H1 (cell line): ENCODE results near the gene CEP57L1. TPM values are rescaled to one million over a fixed set of nuclear protein-coding genes. Genes with fewer than 3 reads are reported as not detected.

Experiments used
- CTCF ChIA-PET: fragments of 300-600 bp; sonication (Branson Sonifier 250); formaldehyde crosslinking; loops from one replicate; lab custom pipeline; 2021; ENCODE audit not compliant: partially characterized antibody; lab: Charles Lee
- POLR2A ChIA-PET: fragments of 300-600 bp; sonication (Branson Sonifier 250); formaldehyde crosslinking; loops from one replicate; lab custom pipeline; 2021; ENCODE audit warnings: inconsistent platforms; ENCODE audit not compliant: partially characterized antibody; lab: Charles Lee
- DNase-seq, 2 experiments: peaks; one replicate each; pipeline versions ENCODE4 v3.0.0 to v3.0.0-alpha.2; 2010 to 2022; ENCODE audit warnings: low spot score in 2 of 2, low read depth in 1 of 2, mixed read lengths in 1 of 2
- FAIRE-seq: peaks from 2 replicates; lab custom pipeline; 2011; peaks lifted over from hg19 to GRCh38; lab: Jason Lieb, UNC
- H2AFZ ChIP-seq: 2 replicates; pipeline ENCODE4 v1.8.1; 2012; ENCODE audit warnings: low read length, inconsistent platforms
- H2AK5ac ChIP-seq: 2 replicates; pipeline ENCODE4 v1.6.1; 2013; ENCODE audit warnings: low read depth, low read length
- H2BK120ac ChIP-seq: replicated peaks from 2 replicates; pipeline ENCODE3; 2013; ENCODE audit warnings: low read depth, low read length, inconsistent platforms
- H2BK12ac ChIP-seq: 2 replicates; pipeline ENCODE4 v1.6.1; 2013; ENCODE audit warnings: low read depth, low read length
- H2BK15ac ChIP-seq: 2 replicates; pipeline ENCODE4 v1.6.1; 2013; ENCODE audit warnings: low read length
- H2BK20ac ChIP-seq: 2 replicates; pipeline ENCODE4 v1.6.1; 2013; ENCODE audit warnings: low read length
- H2BK5ac ChIP-seq: 2 replicates; pipeline ENCODE4 v1.6.1; 2013; ENCODE audit warnings: low read depth, low read length
- H3K14ac ChIP-seq: 2 replicates; pipeline ENCODE4 v1.6.1; 2013; ENCODE audit warnings: inconsistent platforms; ENCODE audit not compliant: insufficient read length
- H3K18ac ChIP-seq: 2 replicates; pipeline ENCODE4 v1.6.1; 2013; ENCODE audit warnings: low read length; ENCODE audit errors: extremely low read depth
- H3K23ac ChIP-seq: 2 replicates; pipeline ENCODE4 v1.6.1; 2013; ENCODE audit warnings: inconsistent platforms; ENCODE audit not compliant: insufficient read length
- H3K23me2 ChIP-seq: 2 replicates; pipeline ENCODE4 v1.6.1; 2013; ENCODE audit warnings: low read depth, low read length
- H3K27ac ChIP-seq: 2 replicates; pipeline ENCODE4 v1.6.1; 2011; ENCODE audit warnings: low read depth, low read length, inconsistent platforms
- H3K27me3 ChIP-seq, 4 experiments: replicated peaks in 1 of 4; 1 replicate in 1 of 4; 2 replicates in 3 of 4; pipeline versions ENCODE4 v1.6.1 to v1.8.1; 2011 to 2013; ENCODE audit warnings: low read length in 3 of 4, mild to moderate bottlenecking in 3 of 4, inconsistent platforms in 2 of 4, mixed read lengths in 2 of 4, moderate library complexity in 1 of 4; ENCODE audit not compliant: control insufficient read depth in 3 of 4, insufficient read depth in 3 of 4; ENCODE audit errors: extremely low read depth in 1 of 4
- H3K36me3 ChIP-seq, 4 experiments: 2 replicates each; pipeline versions ENCODE4 v1.6.1 to v1.8.1; 2011 to 2013; ENCODE audit warnings: mild to moderate bottlenecking in 4 of 4, low read length in 3 of 4, moderate library complexity in 2 of 4, control low read depth in 1 of 4, inconsistent platforms in 1 of 4; ENCODE audit not compliant: insufficient read depth in 4 of 4, control insufficient read depth in 2 of 4
- H3K4ac ChIP-seq: replicated peaks from 2 replicates; pipeline ENCODE3; 2013; ENCODE audit warnings: low read length, low read depth, mixed read lengths, inconsistent platforms; ENCODE audit not compliant: insufficient read length
- H3K4me1 ChIP-seq, 4 experiments: replicated peaks in 1 of 4; 1 replicate in 1 of 4; 2 replicates in 3 of 4; pipeline versions ENCODE4 v1.6.1 to v1.8.1; 2011 to 2013; ENCODE audit warnings: low read length in 3 of 4, inconsistent platforms in 2 of 4, mixed read lengths in 1 of 4; ENCODE audit not compliant: insufficient read depth in 4 of 4, control insufficient read depth in 3 of 4
- H3K4me2 ChIP-seq, 2 experiments: 2 replicates each; pipeline versions ENCODE4 v1.6.1 to v1.8.1; 2011 to 2013; ENCODE audit warnings: low read depth in 2 of 2, low read length in 2 of 2, control low read depth in 1 of 2, inconsistent platforms in 1 of 2, mild to moderate bottlenecking in 1 of 2; ENCODE audit not compliant: insufficient read depth in 1 of 2
- H3K4me3 ChIP-seq, 4 experiments: fragments of 200-600, 300-600 bp in 1 of 4; sonication (generic), shearing (Covaris generic), sonication (Bioruptor Twin) in 1 of 4; 2 replicates each; pipeline versions ENCODE4 v1.5.1 to v1.8.1; 2011 to 2016; ENCODE audit warnings: low read length in 4 of 4, low read depth in 3 of 4, control low read depth in 2 of 4, inconsistent platforms in 2 of 4, mild to moderate bottlenecking in 2 of 4, mixed read lengths in 1 of 4, moderate library complexity in 1 of 4; ENCODE audit not compliant: insufficient read depth in 2 of 4; ENCODE audit errors: extremely low read depth in 1 of 4
- H3K56ac ChIP-seq: replicated peaks from 2 replicates; pipeline ENCODE3; 2013; ENCODE audit warnings: low read depth, mild to moderate bottlenecking, mixed read lengths, low read length, inconsistent platforms; ENCODE audit not compliant: insufficient read length
- H3K79me1 ChIP-seq: 2 replicates; pipeline ENCODE4 v1.6.1; 2013; ENCODE audit warnings: low read depth, low read length, control low read depth
- H3K79me2 ChIP-seq, 2 experiments: 2 replicates each; pipeline versions ENCODE4 v1.6.1 to v1.8.1; 2012 to 2013; ENCODE audit warnings: low read length in 2 of 2, mild to moderate bottlenecking in 2 of 2, inconsistent platforms in 1 of 2; ENCODE audit not compliant: insufficient read depth in 2 of 2, control insufficient read depth in 1 of 2
- H3K9ac ChIP-seq, 4 experiments: replicated peaks in 1 of 4; 1 replicate in 1 of 4; 2 replicates in 3 of 4; pipeline versions ENCODE4 v1.6.1 to v1.8.1; 2011 to 2013; ENCODE audit warnings: low read depth in 3 of 4, low read length in 3 of 4, control low read depth in 2 of 4, mild to moderate bottlenecking in 2 of 4, moderate library complexity in 2 of 4, inconsistent platforms in 1 of 4; ENCODE audit errors: extremely low read depth in 1 of 4
- H3K9me3 ChIP-seq, 2 experiments: 2 replicates each; pipeline versions ENCODE4 v1.6.1 to v1.8.1; 2012 to 2013; ENCODE audit warnings: mild to moderate bottlenecking in 2 of 2, moderate library complexity in 2 of 2, control low read depth in 1 of 2, inconsistent platforms in 1 of 2, low read depth in 1 of 2, low read length in 1 of 2, mixed read lengths in 1 of 2; ENCODE audit not compliant: insufficient read depth in 2 of 2
- H4K20me1 ChIP-seq, 2 experiments: replicated peaks in 1 of 2; 2 replicates each; pipeline versions ENCODE3 to v1.8.1; 2011 to 2013; ENCODE audit warnings: inconsistent platforms in 2 of 2, low read length in 2 of 2, mild to moderate bottlenecking in 1 of 2; ENCODE audit not compliant: insufficient read depth in 2 of 2, control insufficient read depth in 1 of 2
- H4K5ac ChIP-seq: 2 replicates; pipeline ENCODE4 v1.6.1; 2013; ENCODE audit warnings: low read length, low read depth, mixed read lengths, inconsistent platforms; ENCODE audit not compliant: insufficient read length
- H4K8ac ChIP-seq: 2 replicates; pipeline ENCODE4 v1.8.0; 2013; ENCODE audit warnings: mild to moderate bottlenecking, moderate library complexity, low read length, inconsistent platforms; ENCODE audit not compliant: insufficient read depth; ENCODE audit errors: extremely low read depth
- H4K91ac ChIP-seq: replicated peaks from 2 replicates; pipeline ENCODE3; 2013; ENCODE audit warnings: low read length, mixed read lengths, inconsistent platforms; ENCODE audit not compliant: insufficient read length
- ASH2L ChIP-seq: fragments of 200-600, 300-600 bp; sonication (generic); IDR thresholded peaks from one replicate; pipeline ENCODE4 v1.7.1; 2017; ENCODE audit warnings: low read length
- BACH1 ChIP-seq: IDR thresholded peaks from 2 replicates; pipeline ENCODE4 v1.6.1; 2012; ENCODE audit warnings: low read length, improper control_type of control experiment
- BRCA1 ChIP-seq: IDR thresholded peaks from 2 replicates; pipeline ENCODE4 v1.6.1; 2012; ENCODE audit warnings: low read depth, low read length, improper control_type of control experiment
- CHD1 ChIP-seq: IDR thresholded peaks from 2 replicates; pipeline ENCODE4 v1.6.1; 2012; ENCODE audit warnings: low read depth, low read length, improper control_type of control experiment
- CTBP2 ChIP-seq: IDR thresholded peaks from 2 replicates; pipeline ENCODE4 v1.7.0; 2011; ENCODE audit warnings: borderline replicate concordance, mild to moderate bottlenecking, moderate library complexity, mixed read lengths, low read length; ENCODE audit not compliant: insufficient read depth, insufficient read length
- EZH2 ChIP-seq: fragments of 200-600 bp; sonication (generic); IDR thresholded peaks from 2 replicates; pipeline ENCODE4 v1.7.1; 2012; ENCODE audit warnings: low read depth, mild to moderate bottlenecking, moderate library complexity, low read length, inconsistent platforms; ENCODE audit not compliant: severe bottlenecking
- KDM4A ChIP-seq: IDR thresholded peaks from one replicate; pipeline ENCODE4 v1.7.1; 2012; ENCODE audit warnings: low read depth, mild to moderate bottlenecking, moderate library complexity, low read length, inconsistent platforms; ENCODE audit not compliant: severe bottlenecking
- RBBP5 ChIP-seq: IDR thresholded peaks from 2 replicates; pipeline ENCODE4 v1.7.1; 2012; ENCODE audit warnings: low read depth, mild to moderate bottlenecking, inconsistent platforms, low read length, moderate library complexity, borderline replicate concordance
- SAP30 ChIP-seq: fragments of 300-600 bp; sonication (generic); IDR thresholded peaks from 2 replicates; pipeline ENCODE4 v1.7.1; 2012; ENCODE audit warnings: low read length, moderate library complexity, mild to moderate bottlenecking, inconsistent platforms; ENCODE audit not compliant: insufficient read depth, insufficient replicate concordance
- SIX5 ChIP-seq: IDR thresholded peaks from 2 replicates; pipeline ENCODE4 v1.6.1; 2011; ENCODE audit warnings: mild to moderate bottlenecking, low read depth, low read length
- TAF1 ChIP-seq: IDR thresholded peaks from 2 replicates; pipeline ENCODE4 v1.6.1; 2011; ENCODE audit warnings: mild to moderate bottlenecking, low read depth, low read length
- YY1 ChIP-seq: IDR thresholded peaks from 2 replicates; pipeline ENCODE4 v1.6.1; 2011; ENCODE audit warnings: low read depth, mild to moderate bottlenecking, low read length
- ZNF274 ChIP-seq: IDR thresholded peaks from 2 replicates; pipeline ENCODE4 v1.7.0; 2012; ENCODE audit warnings: low read length, borderline replicate concordance; ENCODE audit errors: extremely low read depth
- WGBS, 2 experiments: shearing (Covaris generic) in 1 of 2; methylation state at CpG; one replicate each; pipeline versions ENCODE4 v1.1.6 to v1.1.7; 2013 to 2015; ENCODE audit warnings: low lambda C conversion rate in 2 of 2, mixed read lengths in 2 of 2, inconsistent platforms in 1 of 2, low coverage in 1 of 2, missing lambda C conversion rate in 1 of 2; ENCODE audit not compliant: insufficient replicate concordance in 2 of 2, insufficient coverage in 1 of 2, insufficient read length in 1 of 2; ENCODE audit errors: extremely low coverage in 1 of 2, missing lambda C conversion rate in 1 of 2; 5-methylcytosine and 5-hydroxymethylcytosine counted together
- polyA plus RNA-seq, 7 experiments: library from polyadenylated mRNA; depleted of rRNA in 3 of 7; stranded (reverse) in 5 of 7; unstranded in 2 of 7; fragments of >200 nt in 5 of 7; fragments of 200-250 nt in 2 of 7; gene quantifications; 1 replicate in 5 of 7; 2 replicates in 1 of 7; 4 replicates in 1 of 7; pipeline versions ENCODE4 v1.2.1 to v1.2.3, GENCODE V29; 2011 to 2013; ENCODE audit warnings: missing spikeins in 2 of 7, mixed read lengths in 2 of 7
- total RNA-seq: library from RNA; stranded (reverse); fragmentation: NEBNext Ultra II Directional; extraction: Animal tissue kit (Norgen Biotek cat#: 25700); gene quantifications from 2 replicates; pipeline ENCODE4 v1.2.1, GENCODE V29; 2021

The CEP57L1 gene
- total and polyA plus RNA-seq, 2 of the 8 experiments (the other 6 are each of a cell fraction or from before 2014, with no cell fraction given): 3.6 to 11.5 TPM

GRCh38 chr6:109174916-109175315 is 79.6 kb downstream of the CEP57L1 start:
- no peak overlapping the region for H3K4ac ChIP-seq
- no peak overlapping the region for H4K5ac ChIP-seq
- no peaks in the 10 kb centered on the region for H3K9me3 ChIP-seq
- H3K27me3 ChIP-seq: peaks cover 0 to 1% (median 0%) of the 10 kb centered on the region in 4 experiments; a peak in 1 of 7 replicates
- no peak overlapping the region for H3K56ac ChIP-seq
- H4K8ac ChIP-seq: no peak overlapping the region
- no peak overlapping the region for H3K4me3 ChIP-seq
- no peaks in the 10 kb centered on the region for H3K79me2 ChIP-seq
- no peak overlapping the region for H2AK5ac ChIP-seq
- H3K23me2 ChIP-seq: no peaks in the 10 kb centered on the region
- no peak overlapping the region for H3K4me2 ChIP-seq
- no peaks in the 10 kb centered on the region for H4K20me1 ChIP-seq
- no peak overlapping the region for H3K18ac ChIP-seq
- no peak overlapping the region for H4K91ac ChIP-seq
- H2BK20ac ChIP-seq: no peak overlapping the region
- CTCF ChIA-PET: no interaction called here
- 89% methylated on average over 2 of the region's 2 CpGs; no CpG with 5 or more reads in 1 of the 2 experiments for WGBS, 2 experiments
- no peaks in the 10 kb centered on the region for H3K4me1 ChIP-seq
- H2BK5ac ChIP-seq: no peak overlapping the region
- no peak overlapping the region for H2AFZ ChIP-seq
- H2BK12ac ChIP-seq: no peak overlapping the region
- no peaks in the 10 kb centered on the region for H3K79me1 ChIP-seq
- no peak overlapping the region for H3K9ac ChIP-seq
- H2BK120ac ChIP-seq: no peak overlapping the region
- H3K36me3 ChIP-seq: no peaks in the 10 kb centered on the region
- FAIRE-seq (no peak), DNase-seq (no peak)
- no peak overlapping the region for H3K23ac ChIP-seq
- POLR2A ChIA-PET: no interaction called here
- no peak overlapping the region for H3K27ac ChIP-seq
- H3K14ac ChIP-seq: no peak overlapping the region
- H2BK15ac ChIP-seq: no peak overlapping the region
- TF ChIP-seq CHD1 (no peak), ASH2L (no peak), TAF1 (no peak), BRCA1 (no peak), SAP30 (no peak), BACH1 (no peak), EZH2 (no peak), CTBP2 (no peak), KDM4A (no peak), SIX5 (no peak), RBBP5 (no peak), ZNF274 (no peak), YY1 (no peak)
